ENCODE measurements around the gene EPS15.
A peak's percentile ranks its signal among the peaks of the same experiment; 100 is the strongest.

Gene EPS15

DNA sequence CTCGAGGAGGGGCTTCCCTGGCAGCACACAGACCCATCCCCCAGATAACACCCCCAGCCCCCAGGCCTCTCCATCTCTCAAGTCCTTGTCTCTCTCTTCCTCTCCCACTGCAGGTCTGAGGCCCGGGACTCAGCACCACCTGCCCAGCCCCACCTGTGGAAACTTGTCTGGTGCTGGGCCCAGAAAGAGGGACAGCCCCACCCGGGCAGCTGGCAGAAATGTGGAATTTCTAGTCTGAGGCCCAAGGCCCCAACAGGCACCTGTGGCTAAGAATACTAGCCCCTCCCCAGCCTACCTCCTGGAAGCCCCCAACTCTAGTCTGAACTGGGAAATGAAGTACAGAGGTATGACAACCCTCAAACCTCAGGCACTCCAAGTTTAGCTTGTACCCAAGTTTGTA, 204.1 kb downstream of the EPS15 start:
- no peak for DNase-seq (ENCODE audit: low read depth)

DNA sequence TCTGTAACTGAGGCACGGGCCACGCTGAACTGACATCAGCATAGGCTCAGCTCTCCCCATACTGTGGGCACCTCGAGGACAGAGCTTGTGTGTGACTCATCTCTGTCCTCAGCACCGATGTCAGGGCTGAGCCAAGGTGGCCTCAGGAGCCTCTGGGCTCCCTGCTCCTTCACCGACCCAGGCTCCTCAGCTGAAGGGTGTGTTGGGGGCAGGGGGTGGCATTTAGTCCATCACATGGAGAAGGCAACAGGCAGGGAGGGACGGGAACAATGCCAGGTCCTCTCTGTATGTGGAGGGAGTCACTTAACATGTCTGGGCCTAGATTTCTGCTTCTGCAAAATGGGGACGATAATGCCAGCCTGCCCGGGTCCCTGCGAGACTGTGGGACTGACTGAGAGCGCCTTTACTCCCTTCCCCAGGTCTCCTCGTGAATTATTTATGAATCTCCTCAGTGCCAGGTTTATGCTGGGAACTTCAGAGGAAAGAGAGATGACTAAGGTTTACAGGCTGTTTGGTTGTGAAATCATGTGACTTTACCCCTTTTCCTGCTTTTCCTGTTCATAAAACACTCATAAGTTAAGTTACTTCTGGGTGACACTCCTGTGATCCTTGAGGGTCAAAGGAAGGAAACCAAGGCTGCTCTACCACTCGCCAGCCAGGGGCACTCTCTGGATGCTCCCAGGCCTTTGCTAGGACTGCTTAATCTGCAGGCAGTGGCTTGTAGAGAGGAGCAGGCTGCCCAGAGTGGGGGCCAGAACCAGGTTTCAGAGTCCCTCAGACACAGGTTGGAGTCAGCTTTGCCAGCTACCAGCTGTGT, 204.9 kb downstream of the EPS15 start:
- peak; percentile 80 for DNase-seq (ENCODE audit: low read depth)

DNA sequence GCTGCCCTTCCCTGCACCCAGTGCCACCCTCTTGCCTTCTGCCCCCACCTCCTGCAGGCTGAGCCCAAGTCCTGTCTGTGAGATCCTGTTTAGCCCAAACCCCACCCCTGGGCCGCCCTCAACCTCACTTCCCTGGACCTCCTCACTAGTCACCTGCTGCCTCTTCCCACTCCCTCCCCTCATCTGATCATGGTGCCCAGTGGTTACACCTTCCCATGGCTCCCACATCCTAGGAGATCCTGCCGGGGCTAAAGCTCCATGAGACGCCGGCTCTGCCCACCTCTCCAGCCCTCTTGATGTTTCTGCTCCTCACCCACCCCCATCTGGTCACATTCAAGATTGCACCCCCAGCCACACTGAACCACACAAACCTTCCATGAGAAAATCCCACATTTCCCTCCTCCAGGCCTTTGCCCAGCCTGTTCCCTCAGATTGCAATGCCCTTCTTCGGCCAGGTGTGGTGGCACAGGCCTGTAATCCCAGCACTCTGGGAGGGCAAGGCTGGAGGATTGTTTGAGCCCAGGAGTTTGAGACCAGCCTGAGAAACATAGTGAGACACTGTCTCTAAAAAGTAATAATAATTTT, 205.7 kb downstream of the EPS15 start:
- DNase-seq (ENCODE audit: low read depth) = no peak

DNA sequence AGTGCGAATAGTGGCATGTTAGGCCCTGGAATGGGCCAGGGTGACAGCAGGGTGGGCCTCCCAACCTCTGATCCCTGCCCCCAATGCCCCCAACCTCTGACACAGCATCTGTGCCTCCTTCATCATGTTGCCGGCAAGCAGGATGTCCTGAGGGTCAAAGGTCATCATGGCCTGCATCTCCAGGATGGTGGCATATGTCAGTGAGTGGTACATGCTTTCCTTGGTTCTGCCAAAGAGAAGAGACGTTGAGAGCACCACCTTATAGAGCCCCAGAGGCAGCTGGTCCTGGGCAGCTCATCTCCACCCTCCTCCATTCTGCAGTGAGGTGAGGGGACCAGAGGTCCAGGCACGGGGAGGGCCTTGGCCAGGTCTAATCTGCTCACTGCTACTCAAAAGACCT, 206.3 kb downstream of the EPS15 start:
- DNase-seq (ENCODE audit: low read depth) = no peak

DNA sequence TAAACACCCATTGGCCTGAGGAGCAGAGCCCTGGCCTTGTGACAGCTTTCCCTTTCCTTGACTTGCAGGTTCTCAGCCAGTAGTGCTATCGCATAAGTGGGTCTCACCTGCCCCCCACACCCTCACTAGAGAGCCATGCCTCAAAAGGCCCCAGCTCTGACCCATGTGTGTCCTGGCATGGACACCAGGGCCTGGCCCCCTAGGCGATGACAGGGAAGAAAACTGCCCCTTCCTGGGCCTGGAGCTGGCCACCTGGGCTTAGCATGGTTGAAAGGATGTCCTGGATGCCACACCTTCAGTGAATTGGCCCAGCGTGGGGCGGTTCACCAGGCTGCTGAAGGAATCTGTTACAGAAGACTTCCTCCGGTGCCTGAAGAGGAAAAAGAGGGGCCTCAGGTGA, 207.2 kb downstream of the EPS15 start:
- DNase-seq (ENCODE audit: low read depth) = no peak

DNA sequence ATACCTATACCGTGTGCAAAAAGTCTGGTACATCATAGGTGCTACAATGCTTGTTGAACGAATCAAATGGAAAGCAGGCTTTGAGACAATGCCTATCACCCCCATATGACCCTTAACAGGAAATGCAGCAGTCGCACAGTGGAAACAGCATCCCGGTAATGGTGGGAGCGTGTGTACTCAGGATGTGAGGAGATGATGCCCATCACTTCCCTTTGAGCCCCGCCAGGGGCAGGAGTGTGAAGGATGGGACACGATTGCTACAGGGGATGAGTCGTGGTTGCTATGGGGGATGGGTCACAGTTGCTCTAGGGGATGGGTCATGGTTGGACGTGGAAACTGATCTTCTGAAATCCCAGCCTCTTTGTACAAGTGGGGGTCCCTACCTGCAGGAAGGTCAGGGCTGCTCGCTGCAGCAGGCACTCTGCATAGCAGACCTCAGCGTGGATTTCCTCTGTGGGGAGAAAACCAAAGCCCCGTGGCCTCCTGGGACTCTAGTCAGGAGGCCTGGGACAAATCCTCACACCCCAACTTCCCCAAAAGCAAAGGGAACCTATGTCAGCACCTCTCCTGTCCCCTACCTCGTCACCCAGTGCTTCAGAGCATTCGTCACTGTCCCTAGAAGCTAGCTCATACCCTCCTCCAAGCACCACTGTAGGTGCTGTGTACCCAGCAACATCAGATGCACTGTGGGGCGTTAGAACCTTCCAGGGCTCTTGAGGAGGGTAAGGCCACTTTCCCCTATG, 208.0 kb downstream of the EPS15 start:
- DNase-seq (ENCODE audit: low read depth) = peak; percentile 34

DNA sequence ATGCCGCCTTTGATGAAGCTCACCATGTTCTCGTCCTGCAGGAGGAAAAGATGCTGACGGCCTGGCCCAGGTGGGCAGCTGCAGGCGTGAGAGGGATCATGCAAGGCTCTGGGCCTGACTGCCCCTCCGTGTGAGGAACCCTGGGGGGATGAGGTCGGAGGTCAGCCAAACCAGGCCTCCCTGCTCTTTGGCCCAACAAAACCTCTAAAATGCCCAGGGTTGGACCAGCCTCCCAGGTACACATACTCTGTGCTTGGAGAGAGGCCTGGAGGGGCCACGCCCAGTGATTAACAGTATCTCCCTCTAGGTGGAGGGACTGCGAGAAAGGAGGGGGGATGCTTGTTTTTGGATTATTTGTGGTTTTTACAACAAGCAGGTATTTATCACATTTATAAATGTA, 209.8 kb downstream of the EPS15 start:
- DNase-seq (ENCODE audit: low read depth) = no peak

DNA sequence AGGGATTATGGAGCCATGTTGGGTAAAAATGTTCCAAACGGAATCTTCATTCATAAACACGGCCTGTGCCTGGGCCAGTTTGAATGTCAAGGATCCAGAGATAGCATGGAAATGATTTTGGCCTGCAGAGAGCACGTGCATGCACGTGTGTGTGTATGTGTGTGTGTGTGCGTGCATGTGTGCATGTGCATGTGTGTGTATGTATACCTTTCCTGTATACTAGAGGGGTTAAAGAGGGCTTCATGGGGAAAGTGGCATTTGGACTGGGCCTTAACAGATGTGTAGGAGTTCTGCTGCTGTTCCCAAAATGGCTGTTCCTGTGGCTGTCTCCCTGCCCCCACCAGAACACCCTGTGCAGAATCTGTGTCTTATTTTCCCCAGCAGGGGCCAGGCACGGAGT, 210.4 kb downstream of the EPS15 start:
- DNase-seq (ENCODE audit: low read depth) = no peak

DNA sequence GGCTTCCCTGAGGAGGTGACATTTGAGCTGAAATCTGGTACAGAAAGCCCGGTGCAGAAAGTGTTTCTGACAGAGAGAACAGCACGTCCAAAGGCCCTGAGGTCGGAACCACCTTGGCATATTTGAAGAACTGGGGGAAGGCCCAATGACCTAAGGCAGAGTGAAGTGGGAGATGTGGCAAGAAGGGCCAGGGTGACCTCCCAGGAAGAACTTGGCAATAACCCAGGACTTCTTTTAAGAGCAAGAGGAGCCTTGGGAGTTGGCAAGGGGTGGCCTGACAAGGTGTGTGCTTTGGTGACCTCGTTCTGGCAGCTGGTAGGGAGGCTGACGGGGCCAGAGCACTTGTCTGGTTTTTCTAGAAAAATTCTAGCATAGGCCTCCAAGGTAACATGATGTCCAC, 212.1 kb downstream of the EPS15 start:
- DNase-seq (ENCODE audit: low read depth) = no peak

DNA sequence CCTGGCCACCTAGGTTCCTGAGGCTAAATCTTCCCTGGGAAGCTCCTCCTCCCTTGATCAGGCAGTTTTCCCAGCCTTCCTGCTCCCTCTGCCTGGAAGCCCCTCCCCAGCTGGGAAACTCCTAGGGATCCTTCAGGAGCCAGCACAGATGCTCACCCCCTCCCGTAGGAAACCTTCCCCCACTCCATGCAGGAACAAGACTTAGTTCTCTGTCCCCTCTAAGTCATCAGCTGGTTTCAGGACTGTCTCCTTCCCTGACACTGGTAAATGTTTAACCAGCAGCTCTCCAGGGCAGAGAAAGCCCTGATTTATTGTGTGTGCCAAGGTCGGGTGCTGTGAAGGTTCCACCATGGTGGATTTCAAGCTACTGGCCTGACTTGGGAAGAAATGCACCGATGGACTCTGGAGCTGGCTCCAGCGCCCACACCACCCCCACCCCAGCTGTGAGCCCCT, 213.7 kb downstream of the EPS15 start:
- DNase-seq (ENCODE audit: low read depth) = no peak

DNA sequence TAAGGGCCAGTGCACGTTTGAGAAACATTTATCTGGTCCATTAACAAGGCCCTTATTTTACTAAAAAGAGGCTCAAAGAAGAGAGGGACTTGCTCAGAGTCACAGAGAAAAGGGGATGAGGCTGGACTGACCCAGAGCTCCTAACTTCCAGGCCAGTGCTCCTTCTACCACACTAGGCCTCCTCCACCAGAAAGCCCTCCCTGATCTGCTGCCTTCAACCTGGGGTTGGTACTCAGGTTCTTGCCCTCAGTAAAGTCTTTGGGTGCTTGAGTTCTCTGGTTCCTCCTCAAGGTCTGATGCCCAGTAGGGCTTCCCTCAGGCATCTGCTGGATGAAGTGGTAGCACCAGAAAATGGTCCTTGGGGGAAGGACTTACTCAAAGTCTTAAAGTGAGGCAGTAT, 214.7 kb downstream of the EPS15 start:
- DNase-seq (ENCODE audit: low read depth) = no peak

Measured in EH (cell line).